Measurements from ENCODE around the gene KIAA1217. TPM values are rescaled to one million over a fixed set of nuclear protein-coding genes. Genes with fewer than 3 reads are reported as not detected.

KIAA1217 gene
- total and polyA plus RNA-seq, 12 donors: 6.9 to 49.5 (median 38.4) TPM

DNA sequence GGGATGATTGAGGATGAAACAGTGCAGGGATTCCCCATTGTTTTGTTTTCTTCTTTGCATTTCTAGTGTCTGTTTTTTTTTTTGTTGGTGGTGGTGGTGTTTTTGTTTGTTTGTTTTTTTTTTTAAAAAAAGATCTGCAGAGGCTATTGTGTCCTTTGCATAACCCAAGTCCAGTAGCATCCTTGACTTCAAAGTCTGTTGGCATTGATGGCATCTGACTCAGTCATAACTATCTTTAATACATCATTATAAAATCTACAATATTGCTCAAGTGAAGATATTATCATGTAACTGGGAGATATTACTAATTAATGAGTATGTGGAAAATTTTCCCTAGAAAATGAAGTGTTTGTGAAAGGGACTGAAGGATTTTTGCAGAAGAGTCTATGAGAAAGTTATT, 70.2 kb downstream of the KIAA1217 start:
- Histone ChIP-seq H3K9me3 (peaks cover 0 to 20% (median 0%) of the 10 kb centered on the region in 11 donors), H3K36me3 (peaks cover 0 to 7% (median 0%) of the 10 kb centered on the region in 9 donors), H3K4me3 (no peak overlapping the region), H3K27ac (peak overlapping the region in 1 of 10 donors; percentile 61), H3K27me3 (no peaks in the 10 kb centered on the region), H3K4me1 (peaks cover 0 to 19% (median 12%) of the 10 kb centered on the region in 9 donors)
- DNase-seq: no peak
- ATAC-seq: no peak
- TF ChIP-seq, protein P1, sequence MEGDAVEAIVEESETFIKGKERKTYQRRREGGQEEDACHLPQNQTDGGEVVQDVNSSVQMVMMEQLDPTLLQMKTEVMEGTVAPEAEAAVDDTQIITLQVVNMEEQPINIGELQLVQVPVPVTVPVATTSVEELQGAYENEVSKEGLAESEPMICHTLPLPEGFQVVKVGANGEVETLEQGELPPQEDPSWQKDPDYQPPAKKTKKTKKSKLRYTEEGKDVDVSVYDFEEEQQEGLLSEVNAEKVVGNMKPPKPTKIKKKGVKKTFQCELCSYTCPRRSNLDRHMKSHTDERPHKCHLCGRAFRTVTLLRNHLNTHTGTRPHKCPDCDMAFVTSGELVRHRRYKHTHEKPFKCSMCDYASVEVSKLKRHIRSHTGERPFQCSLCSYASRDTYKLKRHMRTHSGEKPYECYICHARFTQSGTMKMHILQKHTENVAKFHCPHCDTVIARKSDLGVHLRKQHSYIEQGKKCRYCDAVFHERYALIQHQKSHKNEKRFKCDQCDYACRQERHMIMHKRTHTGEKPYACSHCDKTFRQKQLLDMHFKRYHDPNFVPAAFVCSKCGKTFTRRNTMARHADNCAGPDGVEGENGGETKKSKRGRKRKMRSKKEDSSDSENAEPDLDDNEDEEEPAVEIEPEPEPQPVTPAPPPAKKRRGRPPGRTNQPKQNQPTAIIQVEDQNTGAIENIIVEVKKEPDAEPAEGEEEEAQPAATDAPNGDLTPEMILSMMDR (IDR thresholded peaks at IDR 0.05): no peak
- intact Hi-C loops (cut with DNase I): no loop called here

DNA sequence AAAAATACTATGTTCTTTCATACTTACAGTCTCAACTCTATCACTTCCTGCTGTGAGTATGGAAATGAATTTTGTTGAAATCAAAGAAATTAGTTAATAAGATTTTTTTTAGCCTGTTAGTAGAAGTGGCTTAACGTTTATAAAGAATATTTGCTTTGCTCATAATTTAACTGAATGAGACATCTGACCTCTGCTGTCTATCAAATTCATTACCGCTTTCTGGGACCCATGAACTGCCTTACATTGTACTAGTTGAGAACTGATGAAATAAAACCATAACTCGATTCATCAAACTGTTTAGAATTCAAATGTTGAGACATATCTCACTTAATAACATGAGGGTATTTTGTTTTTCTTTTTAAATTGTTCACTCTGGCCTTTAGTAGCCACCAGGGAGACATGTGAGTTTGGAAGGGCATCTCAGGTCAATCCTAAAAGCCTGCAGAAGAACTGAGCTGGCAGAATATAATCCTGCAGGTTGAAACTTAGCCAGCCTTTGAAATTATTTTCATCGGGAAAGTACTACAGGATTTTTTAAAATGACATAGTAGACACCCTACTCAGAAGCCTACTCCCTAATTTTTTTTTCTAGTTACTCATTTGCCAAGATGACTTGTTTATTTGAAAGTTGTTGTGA, 78.7 kb downstream of the KIAA1217 start:
- peaks cover 0 to 12% (median 0%) of the 10 kb centered on the region in 11 donors for H3K9me3 ChIP-seq
- 38 to 43% methylated on average over 4 of the region's 4 CpGs for WGBS, 2 donors
- H3K4me1 ChIP-seq: peaks cover 0 to 31% (median 17%) of the 10 kb centered on the region in 9 donors
- no peak overlapping the region for H3K4me3 ChIP-seq
- intact Hi-C loops (cut with DNase I): loop anchor here in 2 of 10 donors (10.0 kb wide), 2 partner anchors 57 to 293 kb away; no protein-coding TSS in a partner anchor
- DNase-seq: no peak
- H3K27me3 ChIP-seq: no peaks in the 10 kb centered on the region
- peak in 2 of 8 donors; percentile 33 to 50 for ATAC-seq
- H3K27ac ChIP-seq: peak overlapping the region in 1 of 10 donors; percentile 23
- TF ChIP-seq, protein P1 (IDR thresholded peaks at IDR 0.05): peak in 4 of 9 donors; percentile 7 to 39 (median 28)
- peaks cover 0 to 14% (median 0%) of the 10 kb centered on the region in 9 donors for H3K36me3 ChIP-seq

DNA sequence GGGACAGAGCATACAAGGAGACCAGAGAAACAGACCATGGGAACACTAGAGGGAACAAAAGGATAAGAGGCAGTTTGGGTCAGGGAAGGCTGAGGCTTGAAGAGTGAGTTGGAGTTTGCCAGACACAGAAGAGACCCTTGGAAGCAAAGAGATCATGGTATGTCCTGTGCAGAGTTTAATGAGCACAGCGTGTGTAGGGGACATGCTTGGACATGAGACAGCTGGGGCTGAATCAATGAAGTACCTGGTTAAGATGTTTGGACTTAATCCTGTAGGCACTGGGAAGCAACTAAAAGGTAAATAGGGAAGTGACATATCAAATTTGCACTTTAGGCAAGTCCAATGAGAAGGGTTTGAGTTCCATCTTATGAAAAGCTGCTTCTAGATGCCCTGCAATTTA, 79.6 kb downstream of the KIAA1217 start:
- Histone ChIP-seq H3K4me3 (no peak overlapping the region), H3K27me3 (no peaks in the 10 kb centered on the region), H3K36me3 (peaks cover 0 to 14% (median 0%) of the 10 kb centered on the region in 9 donors), H3K9me3 (peaks cover 0 to 7% (median 0%) of the 10 kb centered on the region in 11 donors), H3K4me1 (peaks cover 4 to 40% (median 26%) of the 10 kb centered on the region in 9 donors), H3K27ac (no peak overlapping the region)
- WGBS, 2 donors: 87 to 94% methylated on average over 1 of the region's 1 CpG
- intact Hi-C loops (cut with DNase I): loop anchor here in 2 of 10 donors (10.0 kb wide), 2 partner anchors 56 to 294 kb away; no protein-coding TSS in a partner anchor
- TF ChIP-seq, protein P1 (IDR thresholded peaks at IDR 0.05): no peak
- DNase-seq (no peak), ATAC-seq (peak in 2 of 8 donors; percentile 22 to 26)

DNA sequence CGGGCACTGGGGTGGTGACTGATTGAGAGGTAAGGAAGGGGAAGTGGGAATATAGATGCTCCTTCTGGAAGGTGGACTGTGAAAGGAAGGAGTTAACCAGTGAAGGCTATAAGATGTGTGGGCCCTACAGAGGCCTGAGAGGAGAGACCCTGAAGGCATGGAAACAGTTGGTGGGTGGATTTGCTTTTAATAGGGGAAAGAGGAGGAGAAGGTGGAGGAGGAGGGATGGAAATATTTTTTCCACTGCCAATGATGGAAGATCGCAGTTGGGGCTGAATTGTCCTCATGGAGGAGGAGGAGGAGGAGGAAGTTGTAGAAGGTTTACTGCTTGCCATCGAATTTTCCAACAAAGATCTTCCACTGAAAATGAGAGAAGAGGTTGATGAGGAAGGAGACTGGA, 80.3 kb downstream of the KIAA1217 start:
- H3K4me1 ChIP-seq: peaks cover 4 to 43% (median 29%) of the 10 kb centered on the region in 9 donors
- TF ChIP-seq, protein P1 (IDR thresholded peaks at IDR 0.05): no peak
- DNase-seq: no peak
- 86 to 88% methylated on average over 3 of the region's 3 CpGs for WGBS, 2 donors
- H3K9me3 ChIP-seq: peaks cover 0 to 6% (median 0%) of the 10 kb centered on the region in 11 donors
- H3K4me3 ChIP-seq: no peak overlapping the region
- no peak for ATAC-seq
- no peaks in the 10 kb centered on the region for H3K27me3 ChIP-seq
- intact Hi-C loops (cut with DNase I): loop anchor here in 2 of 10 donors (10.0 kb wide), 2 partner anchors 56 to 294 kb away; no protein-coding TSS in a partner anchor
- peaks cover 0 to 14% (median 0%) of the 10 kb centered on the region in 9 donors for H3K36me3 ChIP-seq
- H3K27ac ChIP-seq: no peak overlapping the region

All from heart right ventricle (tissue), 16 donors.